GM20000 (cell line): ENCODE data around the gene LRP1-AS.

Experiments
- DNase-seq: peaks from one replicate; pipeline ENCODE4 v3.0.0; 2012; ENCODE audit warnings: low spot score
- CTCF ChIP-seq: IDR thresholded peaks from 2 replicates; pipeline ENCODE4 v1.5.1; 2012; ENCODE audit warnings: mild to moderate bottlenecking, control low read depth; ENCODE audit errors: extremely low read depth, missing control alignments

The LRP1-AS gene

GRCh38 chr12:57107456-57108155 is 39.8 kb downstream of the LRP1-AS start:
- no peak for TF ChIP-seq CTCF
- no peak for DNase-seq

GRCh38 chr12:57106021-57106708 is 41.3 kb downstream of the LRP1-AS start:
- TF ChIP-seq CTCF, result no peak
- no peak for DNase-seq

- no peak for DNase-seq
Observed at GRCh38 chr12:57105011-57105753, 42.2 kb downstream of the LRP1-AS start.

GRCh38 chr12:57104292-57104910 is 43.0 kb downstream of the LRP1-AS start:
- no peak for TF ChIP-seq CTCF
- no peak for DNase-seq

More at GRCh38 chr12:57105011-57105753, 42.2 kb downstream of the LRP1-AS start:
- TF ChIP-seq CTCF, result no peak

- no peak for DNase-seq
- TF ChIP-seq CTCF, result no peak
Observed at GRCh38 chr12:57103856-57104255, 43.6 kb downstream of the LRP1-AS start.

- no peak for TF ChIP-seq CTCF
- no peak for DNase-seq
Observed at GRCh38 chr12:57101892-57102695, 45.3 kb downstream of the LRP1-AS start.
